Liver (tissue), 9 donors: ENCODE measurements around the gene NUB1. TPM values are rescaled to one million over a fixed set of nuclear protein-coding genes. Genes with fewer than 3 reads are reported as not detected.

Experiments
- DNase-seq: peaks from one replicate; pipeline ENCODE4 v3.0.0-alpha.2; 2017; ENCODE audit warnings: low spot score
- H3K27ac ChIP-seq, 2 donors: one replicate each; pipeline ENCODE4 v1.7.0; 2013; ENCODE audit warnings: inconsistent platforms in 2 of 2, low read length in 2 of 2, control low read depth in 1 of 2, low read depth in 1 of 2, mild to moderate bottlenecking in 1 of 2
- H3K27me3 ChIP-seq, 4 donors: one replicate each; pipeline versions ENCODE4 v1.6.1 to v1.7.0; 2013; ENCODE audit warnings: low read length in 3 of 4, inconsistent platforms in 1 of 4, mild to moderate bottlenecking in 1 of 4, moderate library complexity in 1 of 4; ENCODE audit not compliant: control insufficient read depth in 4 of 4, insufficient read depth in 4 of 4
- H3K36me3 ChIP-seq, 4 donors: one replicate each; pipeline versions ENCODE4 v1.6.1 to v1.7.0; 2013; ENCODE audit warnings: low read length in 3 of 4, mild to moderate bottlenecking in 3 of 4, low read depth in 1 of 4, moderate library complexity in 1 of 4; ENCODE audit not compliant: control insufficient read depth in 4 of 4, insufficient read depth in 3 of 4
- H3K4me1 ChIP-seq, 4 donors: one replicate each; pipeline versions ENCODE4 v1.6.1 to v1.7.0; 2013; ENCODE audit warnings: low read length in 3 of 4, mild to moderate bottlenecking in 3 of 4, moderate library complexity in 1 of 4; ENCODE audit not compliant: control insufficient read depth in 4 of 4, insufficient read depth in 4 of 4
- H3K4me3 ChIP-seq, 3 donors: one replicate each; pipeline versions ENCODE4 v1.6.1 to v1.7.0; 2013; ENCODE audit warnings: low read length in 3 of 3, control low read depth in 1 of 3, low read depth in 1 of 3, mild to moderate bottlenecking in 1 of 3
- H3K9ac ChIP-seq, 2 donors: one replicate each; pipeline ENCODE4 v1.7.0; 2013; ENCODE audit warnings: low read length in 2 of 2, mild to moderate bottlenecking in 2 of 2, moderate library complexity in 2 of 2, control low read depth in 1 of 2, low read depth in 1 of 2
- H3K9me3 ChIP-seq, 4 donors: one replicate each; pipeline versions ENCODE4 v1.6.1 to v1.7.0; 2013; ENCODE audit warnings: low read length in 3 of 4; ENCODE audit not compliant: control insufficient read depth in 4 of 4
- EGR1 ChIP-seq, 2 donors: IDR thresholded peaks; 2 replicates each; pipeline ENCODE4 v1.6.1; 2016 to 2018; ENCODE audit warnings: antibody characterized with exemption in 2 of 2, low read depth in 2 of 2
- FOXA1 ChIP-seq: IDR thresholded peaks from 2 replicates; pipeline ENCODE4 v1.6.1; 2016; ENCODE audit warnings: antibody characterized with exemption
- FOXA2 ChIP-seq: IDR thresholded peaks from 2 replicates; pipeline ENCODE4 v1.6.1; 2016; ENCODE audit warnings: antibody characterized with exemption
- GABPA ChIP-seq, 2 donors: IDR thresholded peaks in 1 of 2; conservative IDR thresholded peaks in 1 of 2; 2 replicates each; pipeline ENCODE4 v1.6.1; 2016; ENCODE audit warnings: antibody characterized with exemption in 2 of 2, mild to moderate bottlenecking in 1 of 2, moderate library complexity in 1 of 2
- HNF4A ChIP-seq, 2 donors: conservative IDR thresholded peaks; 2 replicates each; pipeline ENCODE4 v1.6.1; 2016; ENCODE audit warnings: antibody characterized with exemption in 2 of 2, mild to moderate bottlenecking in 2 of 2
- HNF4G ChIP-seq: IDR thresholded peaks from 2 replicates; pipeline ENCODE4 v1.6.1; 2016; ENCODE audit warnings: antibody characterized with exemption
- JUND ChIP-seq, 2 donors: IDR thresholded peaks; 2 replicates each; pipeline ENCODE4 v1.6.1; 2016; ENCODE audit warnings: antibody characterized with exemption in 2 of 2
- NR2F2 ChIP-seq: IDR thresholded peaks from 2 replicates; pipeline ENCODE4 v1.6.1; 2016; ENCODE audit warnings: antibody characterized with exemption
- RAD21 ChIP-seq, 2 donors: IDR thresholded peaks; 2 replicates each; pipeline ENCODE4 v1.6.1; 2016; ENCODE audit warnings: antibody characterized with exemption in 2 of 2, mild to moderate bottlenecking in 2 of 2
- RXRA ChIP-seq, 2 donors: IDR thresholded peaks; 2 replicates each; pipeline ENCODE4 v1.6.1; 2017 to 2018; ENCODE audit warnings: antibody characterized with exemption in 2 of 2, mild to moderate bottlenecking in 1 of 2
- TAF1 ChIP-seq: conservative IDR thresholded peaks from 2 replicates; pipeline ENCODE4 v1.6.1; 2016; ENCODE audit warnings: antibody characterized with exemption, mild to moderate bottlenecking
- YY1 ChIP-seq: IDR thresholded peaks from 2 replicates; pipeline ENCODE4 v1.6.1; 2016; ENCODE audit warnings: antibody characterized with exemption, mild to moderate bottlenecking
- WGBS: extraction: QIAGEN DNeasy Blood & Tissue Kit; methylation state at CpG from one replicate; pipeline ENCODE4 v1.1.7; 2013; 5-methylcytosine and 5-hydroxymethylcytosine counted together
- polyA plus RNA-seq, 2 donors: library from polyadenylated mRNA; stranded (reverse) in 1 of 2; unstranded in 1 of 2; fragments of 200-250 nt in 1 of 2; fragments of >200 nt in 1 of 2; fragmentation: Nextera tagmentation in 1 of 2; extraction: Ambion mirVana in 1 of 2; gene quantifications; one replicate each; pipeline versions ENCODE4 v1.2.1 to v1.2.3, GENCODE V29; 2013 to 2015
- total RNA-seq, 2 donors: library from RNA; depleted of rRNA; stranded (reverse); fragments of >200 nt; gene quantifications; one replicate each; pipeline ENCODE4 v1.2.3, GENCODE V29; 2014
- TF ChIP-seq, protein P1 (sequence below): IDR thresholded peaks from 2 replicates; pipeline ENCODE4 v1.6.1; 2016; ENCODE audit warnings: antibody characterized with exemption, mild to moderate bottlenecking
- TF ChIP-seq, protein P2 (sequence below): IDR thresholded peaks from 2 replicates; pipeline ENCODE4 v1.6.1; 2016; ENCODE audit warnings: antibody characterized with exemption
- TF ChIP-seq, protein P3 (sequence below): IDR thresholded peaks from 2 replicates; pipeline ENCODE4 v1.6.1; 2016; ENCODE audit warnings: antibody characterized with exemption
- TF ChIP-seq, protein P4 (sequence below): IDR thresholded peaks from 2 replicates; pipeline ENCODE4 v1.6.1; 2016; ENCODE audit warnings: antibody characterized with exemption
- donor health status: healthy.
- donor health status: healthy.
- donor health status: healthy.
- donor health status: healthy.
- donor health status: healthy.

NUB1 gene
- total and polyA plus RNA-seq, 4 donors, result 14.0 to 27.9 (median 18.8) TPM

DNA sequence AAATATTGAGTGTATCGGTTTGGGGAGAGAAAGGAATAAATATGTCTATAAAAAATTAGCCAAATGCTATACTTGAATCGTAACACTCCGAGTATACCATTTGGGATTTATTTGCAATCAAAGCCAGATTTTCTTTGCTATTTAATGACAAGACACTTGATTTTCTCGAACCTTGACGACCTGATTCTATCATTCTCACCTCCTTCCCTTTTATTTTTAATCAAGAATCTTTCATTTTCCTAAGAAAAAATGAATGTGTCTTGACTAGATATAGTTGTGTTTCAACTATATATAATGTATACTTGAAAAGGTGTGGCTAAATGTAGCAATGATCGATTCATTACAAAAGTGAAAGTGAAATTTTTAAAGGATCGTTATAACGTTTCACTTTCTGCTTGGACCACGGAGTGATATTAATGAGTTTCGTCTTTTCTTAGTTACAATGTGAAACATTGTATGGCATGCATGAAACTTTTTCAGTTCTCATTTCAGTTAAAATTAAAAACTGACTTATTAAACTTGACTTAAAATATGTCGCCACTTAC, 562 bp downstream of the NUB1 start:
- peak overlapping the region; percentile 86 to 92 for H3K9ac ChIP-seq
- DNase-seq, result no peak
- H3K36me3 ChIP-seq, result peaks cover 0 to 15% (median 12%) of the 10 kb centered on the region in 4 donors
- no peaks in the 10 kb centered on the region for H3K9me3 ChIP-seq
- H3K4me3 ChIP-seq, result peak overlapping the region; percentile 74 to 100 (median 89)
- peak overlapping the region; percentile 91 to 92 for H3K27ac ChIP-seq
- peaks cover 1 to 22% (median 15%) of the 10 kb centered on the region in 4 donors for H3K4me1 ChIP-seq
- TF ChIP-seq YY1, result no peak
- peak in 1 of 2 donors; percentile 38 for TF ChIP-seq JUND (IDR thresholded peaks at IDR 0.05)
- TF ChIP-seq, protein P1, sequence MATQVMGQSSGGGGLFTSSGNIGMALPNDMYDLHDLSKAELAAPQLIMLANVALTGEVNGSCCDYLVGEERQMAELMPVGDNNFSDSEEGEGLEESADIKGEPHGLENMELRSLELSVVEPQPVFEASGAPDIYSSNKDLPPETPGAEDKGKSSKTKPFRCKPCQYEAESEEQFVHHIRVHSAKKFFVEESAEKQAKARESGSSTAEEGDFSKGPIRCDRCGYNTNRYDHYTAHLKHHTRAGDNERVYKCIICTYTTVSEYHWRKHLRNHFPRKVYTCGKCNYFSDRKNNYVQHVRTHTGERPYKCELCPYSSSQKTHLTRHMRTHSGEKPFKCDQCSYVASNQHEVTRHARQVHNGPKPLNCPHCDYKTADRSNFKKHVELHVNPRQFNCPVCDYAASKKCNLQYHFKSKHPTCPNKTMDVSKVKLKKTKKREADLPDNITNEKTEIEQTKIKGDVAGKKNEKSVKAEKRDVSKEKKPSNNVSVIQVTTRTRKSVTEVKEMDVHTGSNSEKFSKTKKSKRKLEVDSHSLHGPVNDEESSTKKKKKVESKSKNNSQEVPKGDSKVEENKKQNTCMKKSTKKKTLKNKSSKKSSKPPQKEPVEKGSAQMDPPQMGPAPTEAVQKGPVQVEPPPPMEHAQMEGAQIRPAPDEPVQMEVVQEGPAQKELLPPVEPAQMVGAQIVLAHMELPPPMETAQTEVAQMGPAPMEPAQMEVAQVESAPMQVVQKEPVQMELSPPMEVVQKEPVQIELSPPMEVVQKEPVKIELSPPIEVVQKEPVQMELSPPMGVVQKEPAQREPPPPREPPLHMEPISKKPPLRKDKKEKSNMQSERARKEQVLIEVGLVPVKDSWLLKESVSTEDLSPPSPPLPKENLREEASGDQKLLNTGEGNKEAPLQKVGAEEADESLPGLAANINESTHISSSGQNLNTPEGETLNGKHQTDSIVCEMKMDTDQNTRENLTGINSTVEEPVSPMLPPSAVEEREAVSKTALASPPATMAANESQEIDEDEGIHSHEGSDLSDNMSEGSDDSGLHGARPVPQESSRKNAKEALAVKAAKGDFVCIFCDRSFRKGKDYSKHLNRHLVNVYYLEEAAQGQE, result peak; percentile 17
- WGBS, result under 1% methylated on average over 11 of the region's 11 CpGs
- no peaks in the 10 kb centered on the region for H3K27me3 ChIP-seq

DNA sequence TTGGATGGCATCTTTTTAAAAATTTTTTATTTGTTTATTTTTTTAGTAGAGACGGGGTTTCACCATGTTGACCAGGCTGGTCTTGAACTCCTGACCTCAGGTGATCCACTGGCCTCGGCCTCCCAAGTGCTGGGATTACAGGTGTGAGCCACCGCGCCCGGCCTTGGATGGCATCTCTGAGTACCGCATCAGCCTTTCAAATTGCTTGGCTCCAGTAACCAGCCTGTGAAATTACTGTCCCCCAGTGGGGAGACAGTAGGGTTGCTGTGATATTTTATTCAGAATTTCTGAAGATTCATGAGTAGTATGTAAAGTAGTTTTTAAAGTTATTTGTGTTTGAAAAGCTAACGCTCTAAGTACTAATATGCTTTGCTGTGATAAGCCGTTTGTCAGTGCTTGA, 1.2 kb downstream of the NUB1 start:
- no peaks in the 10 kb centered on the region for H3K9me3 ChIP-seq
- TF ChIP-seq, protein P2, sequence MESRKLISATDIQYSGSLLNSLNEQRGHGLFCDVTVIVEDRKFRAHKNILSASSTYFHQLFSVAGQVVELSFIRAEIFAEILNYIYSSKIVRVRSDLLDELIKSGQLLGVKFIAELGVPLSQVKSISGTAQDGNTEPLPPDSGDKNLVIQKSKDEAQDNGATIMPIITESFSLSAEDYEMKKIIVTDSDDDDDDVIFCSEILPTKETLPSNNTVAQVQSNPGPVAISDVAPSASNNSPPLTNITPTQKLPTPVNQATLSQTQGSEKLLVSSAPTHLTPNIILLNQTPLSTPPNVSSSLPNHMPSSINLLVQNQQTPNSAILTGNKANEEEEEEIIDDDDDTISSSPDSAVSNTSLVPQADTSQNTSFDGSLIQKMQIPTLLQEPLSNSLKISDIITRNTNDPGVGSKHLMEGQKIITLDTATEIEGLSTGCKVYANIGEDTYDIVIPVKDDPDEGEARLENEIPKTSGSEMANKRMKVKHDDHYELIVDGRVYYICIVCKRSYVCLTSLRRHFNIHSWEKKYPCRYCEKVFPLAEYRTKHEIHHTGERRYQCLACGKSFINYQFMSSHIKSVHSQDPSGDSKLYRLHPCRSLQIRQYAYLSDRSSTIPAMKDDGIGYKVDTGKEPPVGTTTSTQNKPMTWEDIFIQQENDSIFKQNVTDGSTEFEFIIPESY, result no peak
- no peak for TF ChIP-seq RXRA (IDR thresholded peaks at IDR 0.05)
- no peak for TF ChIP-seq FOXA1
- TF ChIP-seq EGR1 (IDR thresholded peaks at IDR 0.05; ENCODE audit: low read depth in 2 of 2), result no peak
- TF ChIP-seq TAF1, result no peak
- no peak for TF ChIP-seq GABPA (IDR thresholded peaks at IDR 0.05 in 1 of 2, conservative IDR thresholded peaks at IDR 0.05 in 1 of 2)
- no peak for TF ChIP-seq RAD21 (IDR thresholded peaks at IDR 0.05)
- TF ChIP-seq, protein P3, sequence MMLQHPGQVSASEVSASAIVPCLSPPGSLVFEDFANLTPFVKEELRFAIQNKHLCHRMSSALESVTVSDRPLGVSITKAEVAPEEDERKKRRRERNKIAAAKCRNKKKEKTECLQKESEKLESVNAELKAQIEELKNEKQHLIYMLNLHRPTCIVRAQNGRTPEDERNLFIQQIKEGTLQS, result no peak
- TF ChIP-seq, protein P4, sequence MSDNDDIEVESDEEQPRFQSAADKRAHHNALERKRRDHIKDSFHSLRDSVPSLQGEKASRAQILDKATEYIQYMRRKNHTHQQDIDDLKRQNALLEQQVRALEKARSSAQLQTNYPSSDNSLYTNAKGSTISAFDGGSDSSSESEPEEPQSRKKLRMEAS, result no peak
- no peak for TF ChIP-seq FOXA2
- TF ChIP-seq HNF4A (conservative IDR thresholded peaks at IDR 0.05), result no peak
- no peak for TF ChIP-seq HNF4G
- no peak for TF ChIP-seq NR2F2
- peak overlapping the region; percentile 74 to 100 (median 89) for H3K4me3 ChIP-seq
- peaks cover 1 to 23% (median 16%) of the 10 kb centered on the region in 4 donors for H3K4me1 ChIP-seq
- peak overlapping the region; percentile 91 to 92 for H3K27ac ChIP-seq
- DNase-seq, result no peak
- 62% methylated on average over 8 of the region's 8 CpGs for WGBS
- H3K36me3 ChIP-seq, result peaks cover 2 to 17% (median 13%) of the 10 kb centered on the region in 4 donors
- H3K9ac ChIP-seq, result peak overlapping the region; percentile 86 to 92
- H3K27me3 ChIP-seq, result no peaks in the 10 kb centered on the region
